Measurements from ENCODE around the gene ARHGEF16.

DNA sequence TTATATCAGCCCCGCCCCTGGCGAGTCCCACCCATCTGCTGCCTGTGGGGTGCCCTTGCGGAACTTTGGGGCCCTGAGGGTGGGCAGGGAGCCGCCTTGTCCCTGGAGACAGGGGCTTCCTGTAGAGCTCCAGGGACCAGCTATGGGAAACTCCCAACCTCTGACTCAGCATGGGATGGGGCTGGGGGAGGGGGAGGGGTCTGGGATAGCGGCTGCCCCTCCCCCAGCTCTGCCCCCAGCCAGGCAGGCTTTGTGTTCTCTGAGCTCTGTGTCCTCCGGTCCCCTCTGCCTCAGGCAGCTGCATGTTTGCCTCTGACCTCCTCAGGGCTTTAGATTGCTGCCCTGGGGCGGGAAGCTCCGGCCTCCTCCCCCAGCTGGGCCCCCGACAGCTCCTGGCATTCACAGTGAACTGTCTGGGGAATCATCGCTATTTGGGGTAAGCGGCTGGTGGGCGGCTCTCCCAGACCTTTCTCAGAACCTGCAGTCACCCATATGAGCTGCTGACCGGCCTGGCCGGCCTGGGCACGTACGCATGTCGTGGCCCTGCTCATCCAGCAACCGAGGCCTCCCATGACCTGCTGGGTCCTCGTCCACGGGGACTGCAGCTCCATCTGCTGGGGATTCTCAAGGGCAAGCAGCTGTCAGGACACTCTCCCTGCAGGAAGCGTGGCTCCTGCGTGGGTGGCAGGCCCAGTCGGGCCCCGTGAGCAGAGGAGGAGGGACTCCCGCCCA is 17.1 kb downstream of the ARHGEF16 start:
- TF ChIP-seq, protein P1, sequence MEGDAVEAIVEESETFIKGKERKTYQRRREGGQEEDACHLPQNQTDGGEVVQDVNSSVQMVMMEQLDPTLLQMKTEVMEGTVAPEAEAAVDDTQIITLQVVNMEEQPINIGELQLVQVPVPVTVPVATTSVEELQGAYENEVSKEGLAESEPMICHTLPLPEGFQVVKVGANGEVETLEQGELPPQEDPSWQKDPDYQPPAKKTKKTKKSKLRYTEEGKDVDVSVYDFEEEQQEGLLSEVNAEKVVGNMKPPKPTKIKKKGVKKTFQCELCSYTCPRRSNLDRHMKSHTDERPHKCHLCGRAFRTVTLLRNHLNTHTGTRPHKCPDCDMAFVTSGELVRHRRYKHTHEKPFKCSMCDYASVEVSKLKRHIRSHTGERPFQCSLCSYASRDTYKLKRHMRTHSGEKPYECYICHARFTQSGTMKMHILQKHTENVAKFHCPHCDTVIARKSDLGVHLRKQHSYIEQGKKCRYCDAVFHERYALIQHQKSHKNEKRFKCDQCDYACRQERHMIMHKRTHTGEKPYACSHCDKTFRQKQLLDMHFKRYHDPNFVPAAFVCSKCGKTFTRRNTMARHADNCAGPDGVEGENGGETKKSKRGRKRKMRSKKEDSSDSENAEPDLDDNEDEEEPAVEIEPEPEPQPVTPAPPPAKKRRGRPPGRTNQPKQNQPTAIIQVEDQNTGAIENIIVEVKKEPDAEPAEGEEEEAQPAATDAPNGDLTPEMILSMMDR (IDR thresholded peaks at IDR 0.05): no peak
- TF ChIP-seq POLR2A (IDR thresholded peaks at IDR 0.05): no peak
- TF ChIP-seq POLR2AphosphoS5 (IDR thresholded peaks at IDR 0.05): no peak

All from breast epithelium (tissue), 3 donors.